GM10266 (cell line): ENCODE results near the gene ARMH2.

ENCODE experiments used
- DNase-seq: peaks from one replicate; pipeline ENCODE4 v3.0.0; 2012; ENCODE audit errors: extremely low spot score
- CTCF ChIP-seq: IDR thresholded peaks from 2 replicates; pipeline ENCODE4 v1.5.1; 2012; ENCODE audit warnings: mild to moderate bottlenecking, low read depth; ENCODE audit not compliant: control insufficient read depth, insufficient read depth; ENCODE audit errors: missing control alignments

ARMH2 gene

GRCh38 chr6:24827970-24828369, 29.3 kb upstream of the ARMH2 start:
- TF ChIP-seq CTCF: no peak
- DNase-seq: no peak

- TF ChIP-seq CTCF: no peak
- DNase-seq: no peak
Observed at GRCh38 chr6:24827162-24827561, 28.4 kb upstream of the ARMH2 start.

- no peak for TF ChIP-seq CTCF
- DNase-seq: no peak
Observed at GRCh38 chr6:24825130-24825630, 26.5 kb upstream of the ARMH2 start.

- DNase-seq: no peak
- TF ChIP-seq CTCF: no peak
Observed at GRCh38 chr6:24824142-24824938, 25.6 kb upstream of the ARMH2 start.

- no peak for TF ChIP-seq CTCF
- DNase-seq: no peak
Observed at GRCh38 chr6:24823185-24823584, 24.5 kb upstream of the ARMH2 start.

GRCh38 chr6:24822696-24823095, 24.0 kb upstream of the ARMH2 start:
- no peak for TF ChIP-seq CTCF
- DNase-seq: no peak

- no peak for TF ChIP-seq CTCF
- no peak for DNase-seq
Observed at GRCh38 chr6:24821860-24822444, 23.2 kb upstream of the ARMH2 start.
